Measurements from ENCODE around the gene ANK3.

The ANK3 gene

DNA sequence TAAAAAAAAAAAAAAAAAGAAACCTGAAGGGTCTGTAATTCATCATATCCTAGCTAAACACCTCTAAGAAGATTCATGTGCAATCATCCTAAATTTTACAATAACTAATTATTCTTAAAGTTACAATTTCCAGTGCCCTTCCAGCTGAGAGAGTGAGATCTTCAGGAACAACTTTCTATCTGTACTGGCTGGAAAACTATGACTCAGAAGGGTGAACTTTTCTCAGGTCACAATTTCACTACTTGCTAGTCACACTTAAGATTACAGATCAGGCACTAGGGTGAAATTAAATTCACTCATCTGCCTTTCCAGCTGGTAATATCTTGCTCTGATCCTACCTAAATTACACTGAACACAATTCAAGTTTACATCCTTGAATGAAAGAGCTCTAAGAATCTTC, 158.8 kb downstream of the ANK3 start:
- Histone ChIP-seq H3K4me1 (ENCODE audit: insufficient read depth, low read length) (peaks cover 7% of the 10 kb centered on the region), H3K9ac (ENCODE audit: low read depth, low read length) (no peak overlapping the region), H3K36me3 (ENCODE audit: insufficient read depth, low read length) (no peaks in the 10 kb centered on the region), H3K9me3 (ENCODE audit: control insufficient read depth, insufficient read depth, low read length) (no peaks in the 10 kb centered on the region)

DNA sequence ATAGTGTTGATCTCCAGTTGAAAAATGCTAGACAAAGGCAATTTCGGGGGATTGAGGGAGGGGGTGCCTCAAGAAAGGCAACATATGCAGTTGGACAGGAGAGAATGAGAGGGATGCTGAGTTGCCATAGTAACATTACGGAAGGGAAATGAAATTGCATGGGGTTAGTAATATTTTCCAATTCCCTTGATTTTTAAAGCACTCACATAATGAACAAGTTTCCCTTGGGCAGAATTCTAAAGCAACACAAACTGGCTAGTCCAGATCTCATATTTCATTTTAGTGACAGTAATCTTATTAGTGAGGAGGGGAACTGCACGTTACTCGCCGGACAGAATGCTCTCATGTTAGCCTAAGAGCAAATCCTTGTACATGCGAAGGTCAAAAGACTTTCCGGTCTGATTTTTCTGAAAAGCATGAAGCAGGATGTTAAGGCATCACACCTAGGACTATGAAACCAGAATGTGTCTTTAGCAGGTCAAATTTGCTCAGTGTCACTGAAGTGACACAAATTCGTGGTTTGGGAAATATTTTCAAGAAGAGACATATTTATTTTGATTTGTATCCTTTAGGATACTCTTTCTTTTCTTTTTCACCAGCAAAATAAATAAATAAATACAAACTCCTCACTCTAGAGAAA, 165.5 kb downstream of the ANK3 start:
- Histone ChIP-seq H3K36me3 (ENCODE audit: insufficient read depth, low read length) (no peaks in the 10 kb centered on the region), H3K9me3 (ENCODE audit: control insufficient read depth, insufficient read depth, low read length) (no peaks in the 10 kb centered on the region), H3K4me1 (ENCODE audit: insufficient read depth, low read length) (peaks cover 3% of the 10 kb centered on the region; the same call in 1 of the 2 replicates), H3K9ac (ENCODE audit: low read depth, low read length) (no peak overlapping the region)

DNA sequence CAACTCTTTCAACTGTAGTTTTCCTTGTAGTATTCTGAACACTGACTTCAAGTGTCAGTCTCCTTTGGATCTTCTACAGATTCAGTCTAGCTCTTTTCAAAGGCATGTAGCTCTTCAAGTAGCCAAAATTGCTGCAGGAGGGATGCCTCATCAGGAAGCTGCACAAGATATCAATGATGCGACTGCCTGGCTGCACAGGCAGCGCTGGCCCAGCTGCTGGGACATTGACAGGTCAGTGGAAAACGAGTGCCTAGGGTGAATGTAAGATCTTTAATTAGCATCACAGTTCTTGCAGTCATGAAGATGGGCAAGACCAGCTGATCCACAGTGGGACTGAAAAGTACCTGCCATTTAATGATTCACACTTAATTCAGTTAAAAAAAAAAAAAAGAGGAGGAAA, 167.6 kb downstream of the ANK3 start:
- H3K9me3 ChIP-seq (ENCODE audit: control insufficient read depth, insufficient read depth, low read length), result no peaks in the 10 kb centered on the region
- no peak overlapping the region for H3K9ac ChIP-seq (ENCODE audit: low read depth, low read length)
- H3K36me3 ChIP-seq (ENCODE audit: insufficient read depth, low read length), result no peaks in the 10 kb centered on the region
- H3K4me1 ChIP-seq (ENCODE audit: insufficient read depth, low read length), result peaks cover 3% of the 10 kb centered on the region; the same call in 1 of the 2 replicates

DNA sequence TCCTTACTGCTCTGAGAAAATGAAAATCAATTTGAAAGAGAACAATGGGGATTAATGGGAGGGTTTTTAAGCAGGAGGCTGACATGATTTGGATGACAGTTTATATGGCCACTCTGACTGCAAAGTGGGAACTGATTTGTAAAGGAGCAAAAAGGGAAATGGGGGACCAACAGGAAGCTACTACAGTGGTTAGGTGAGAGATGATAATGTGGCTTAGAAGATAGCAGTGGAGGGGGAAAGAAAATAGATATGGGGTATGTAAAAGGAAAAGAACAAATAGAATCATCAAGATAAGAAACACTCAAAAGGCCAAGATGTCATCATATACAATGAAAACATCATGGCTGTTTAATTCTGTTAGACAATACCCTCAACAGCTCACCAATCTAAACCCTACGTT, 177.5 kb downstream of the ANK3 start:
- Histone ChIP-seq H3K9ac (ENCODE audit: low read depth, low read length) (no peak overlapping the region), H3K36me3 (ENCODE audit: insufficient read depth, low read length) (no peaks in the 10 kb centered on the region), H3K9me3 (ENCODE audit: control insufficient read depth, insufficient read depth, low read length) (no peaks in the 10 kb centered on the region), H3K4me1 (ENCODE audit: insufficient read depth, low read length) (no peaks in the 10 kb centered on the region; the same call in 1 of the 2 replicates)

DNA sequence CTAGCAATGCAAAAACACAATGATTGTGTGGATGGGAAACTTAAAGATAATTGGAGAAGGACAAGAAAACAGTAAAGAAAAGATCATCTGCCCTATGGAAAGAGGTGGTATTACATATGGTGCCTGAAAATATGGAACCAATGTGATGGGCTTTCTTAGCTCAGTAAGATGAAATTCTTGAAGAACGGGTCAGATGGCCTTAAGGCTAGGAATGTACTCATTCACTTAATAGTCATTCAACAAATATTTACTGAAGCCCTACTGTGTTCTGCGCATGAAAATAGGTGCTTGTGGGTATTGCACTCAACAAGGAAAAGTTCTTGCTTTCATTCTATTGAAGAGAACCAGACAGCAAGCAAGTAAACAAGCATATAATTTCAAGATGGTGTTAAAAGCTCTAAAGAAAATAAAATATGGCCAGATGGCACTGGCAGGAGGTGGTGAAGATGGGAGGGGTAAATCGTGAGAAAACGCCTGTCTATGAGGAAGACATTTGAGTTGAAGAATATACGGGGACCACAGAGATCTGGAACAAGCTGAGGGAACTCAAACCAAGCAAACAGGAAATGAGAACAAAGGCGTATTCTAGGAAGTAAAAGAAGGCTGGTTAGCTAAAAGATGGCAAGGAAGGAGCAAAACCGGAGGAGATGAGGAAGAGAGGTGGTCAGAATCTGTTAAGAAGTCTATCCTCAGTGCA, 179.7 kb downstream of the ANK3 start:
- no peaks in the 10 kb centered on the region for H3K36me3 ChIP-seq (ENCODE audit: insufficient read depth, low read length)
- H3K9ac ChIP-seq (ENCODE audit: low read depth, low read length), result no peak overlapping the region
- no peaks in the 10 kb centered on the region; the same call in 1 of the 2 replicates for H3K4me1 ChIP-seq (ENCODE audit: insufficient read depth, low read length)
- no peaks in the 10 kb centered on the region for H3K9me3 ChIP-seq (ENCODE audit: control insufficient read depth, insufficient read depth, low read length)

DNA sequence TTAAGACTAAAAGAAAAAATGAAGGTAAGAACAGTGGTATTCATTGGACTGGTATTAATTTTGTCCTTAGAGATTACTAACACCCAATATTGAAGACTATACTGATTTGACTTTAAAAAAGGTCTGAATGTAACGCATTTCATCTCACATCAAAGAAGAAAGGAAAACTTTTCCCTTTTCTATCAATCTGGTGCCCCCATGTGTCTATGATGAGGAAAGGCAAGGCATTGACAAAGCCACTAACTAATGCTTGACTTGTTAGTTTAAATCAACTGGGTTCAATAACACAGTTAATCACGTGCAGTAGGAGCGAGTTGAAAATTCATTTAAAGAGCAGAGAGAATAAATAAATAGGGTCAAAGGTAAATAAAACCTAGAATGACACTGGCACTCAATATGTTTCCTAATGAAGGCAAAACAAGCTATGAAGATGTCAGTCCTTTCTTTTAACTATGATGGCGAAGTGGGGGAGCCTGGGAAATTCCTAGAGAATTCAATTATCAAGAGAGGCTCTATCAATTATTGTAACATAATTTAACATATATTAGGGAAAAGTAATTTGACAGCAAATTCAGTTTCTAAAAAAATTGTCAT, 180.9 kb downstream of the ANK3 start:
- Histone ChIP-seq H3K9me3 (ENCODE audit: control insufficient read depth, insufficient read depth, low read length) (no peaks in the 10 kb centered on the region), H3K9ac (ENCODE audit: low read depth, low read length) (no peak overlapping the region), H3K4me1 (ENCODE audit: insufficient read depth, low read length) (no peaks in the 10 kb centered on the region; the same call in 1 of the 2 replicates), H3K36me3 (ENCODE audit: insufficient read depth, low read length) (no peaks in the 10 kb centered on the region)

GRCh38 chr10:60207894-60208293, 181.8 kb downstream of the ANK3 start:
- H3K4me1 ChIP-seq (ENCODE audit: insufficient read depth, low read length), result no peaks in the 10 kb centered on the region; the same call in 1 of the 2 replicates
- no peaks in the 10 kb centered on the region for H3K36me3 ChIP-seq (ENCODE audit: insufficient read depth, low read length)
- no peaks in the 10 kb centered on the region for H3K9me3 ChIP-seq (ENCODE audit: control insufficient read depth, insufficient read depth, low read length)
- H3K9ac ChIP-seq (ENCODE audit: low read depth, low read length), result no peak overlapping the region

DNA sequence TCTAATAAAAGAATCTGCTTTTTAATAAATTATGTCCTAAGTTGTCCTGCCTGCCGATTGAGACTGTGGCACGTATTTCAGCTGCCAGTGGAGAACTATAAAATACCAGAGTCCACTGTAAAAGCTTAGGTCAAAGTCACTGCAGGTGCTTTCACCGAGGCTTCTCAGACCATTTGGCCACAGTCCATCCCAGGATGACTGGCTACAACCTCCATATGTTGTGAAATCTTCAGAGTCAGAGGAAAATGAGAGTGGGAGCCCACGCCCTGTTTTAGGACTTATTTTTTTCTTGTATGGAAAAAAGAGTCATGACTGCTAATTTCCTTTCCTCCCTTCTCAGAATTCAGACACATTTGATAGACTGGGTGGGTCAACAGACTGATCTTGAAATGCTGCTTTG, 182.9 kb downstream of the ANK3 start:
- Histone ChIP-seq H3K36me3 (ENCODE audit: insufficient read depth, low read length) (no peaks in the 10 kb centered on the region), H3K9me3 (ENCODE audit: control insufficient read depth, insufficient read depth, low read length) (no peaks in the 10 kb centered on the region), H3K4me1 (ENCODE audit: insufficient read depth, low read length) (no peaks in the 10 kb centered on the region; the same call in 1 of the 2 replicates)

GRCh38 chr10:60205741-60206140, 183.9 kb downstream of the ANK3 start:
- no peaks in the 10 kb centered on the region for H3K9me3 ChIP-seq (ENCODE audit: control insufficient read depth, insufficient read depth, low read length)
- no peaks in the 10 kb centered on the region; the same call in 1 of the 2 replicates for H3K4me1 ChIP-seq (ENCODE audit: insufficient read depth, low read length)
- H3K9ac ChIP-seq (ENCODE audit: low read depth, low read length), result no peak overlapping the region
- H3K36me3 ChIP-seq (ENCODE audit: insufficient read depth, low read length), result no peaks in the 10 kb centered on the region

More for the DNA sequence above, 182.9 kb downstream of the ANK3 start:
- no peak overlapping the region for H3K9ac ChIP-seq (ENCODE audit: low read depth, low read length)

GRCh38 chr10:60203993-60204618, 185.6 kb downstream of the ANK3 start:
- Histone ChIP-seq H3K9me3 (ENCODE audit: control insufficient read depth, insufficient read depth, low read length) (no peaks in the 10 kb centered on the region), H3K9ac (ENCODE audit: low read depth, low read length) (no peak overlapping the region), H3K4me1 (ENCODE audit: insufficient read depth, low read length) (no peaks in the 10 kb centered on the region), H3K36me3 (ENCODE audit: insufficient read depth, low read length) (no peaks in the 10 kb centered on the region)

DNA sequence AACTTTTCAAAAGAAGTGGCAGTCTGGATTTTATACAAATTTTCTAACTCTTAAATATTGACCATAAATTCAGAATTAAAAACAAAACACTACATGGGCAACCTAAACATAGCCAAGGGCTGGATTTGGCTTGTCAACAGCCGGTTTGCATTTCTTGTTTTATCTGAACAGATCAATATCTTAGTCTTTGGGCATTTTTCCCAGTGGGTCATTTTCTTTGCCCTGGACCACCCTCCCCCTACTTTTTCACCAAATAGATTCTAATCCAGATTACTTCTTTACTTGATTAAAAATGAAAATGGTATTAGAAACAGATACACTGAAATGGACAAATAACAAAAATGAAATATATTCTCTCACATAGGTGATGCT, 189.0 kb downstream of the ANK3 start:
- Histone ChIP-seq H3K36me3 (ENCODE audit: insufficient read depth, low read length) (no peaks in the 10 kb centered on the region), H3K9ac (ENCODE audit: low read depth, low read length) (no peak overlapping the region), H3K9me3 (ENCODE audit: control insufficient read depth, insufficient read depth, low read length) (no peaks in the 10 kb centered on the region), H3K4me1 (ENCODE audit: insufficient read depth, low read length) (no peaks in the 10 kb centered on the region)

- Histone ChIP-seq H3K9me3 (ENCODE audit: control insufficient read depth, insufficient read depth, low read length) (no peaks in the 10 kb centered on the region), H3K36me3 (ENCODE audit: insufficient read depth, low read length) (no peaks in the 10 kb centered on the region), H3K9ac (ENCODE audit: low read depth, low read length) (no peak overlapping the region), H3K4me1 (ENCODE audit: insufficient read depth, low read length) (no peaks in the 10 kb centered on the region)
Measured at GRCh38 chr10:60200012-60200681, 189.5 kb downstream of the ANK3 start.

- Histone ChIP-seq H3K9me3 (ENCODE audit: control insufficient read depth, insufficient read depth, low read length) (no peaks in the 10 kb centered on the region), H3K9ac (ENCODE audit: low read depth, low read length) (no peak overlapping the region), H3K36me3 (ENCODE audit: insufficient read depth, low read length) (no peaks in the 10 kb centered on the region), H3K4me1 (ENCODE audit: insufficient read depth, low read length) (no peaks in the 10 kb centered on the region)
Measured at GRCh38 chr10:60197206-60197605, 192.5 kb downstream of the ANK3 start.

- no peaks in the 10 kb centered on the region for H3K36me3 ChIP-seq (ENCODE audit: insufficient read depth, low read length)
- H3K4me1 ChIP-seq (ENCODE audit: insufficient read depth, low read length), result no peaks in the 10 kb centered on the region
- no peaks in the 10 kb centered on the region for H3K9me3 ChIP-seq (ENCODE audit: control insufficient read depth, insufficient read depth, low read length)
- H3K9ac ChIP-seq (ENCODE audit: low read depth, low read length), result no peak overlapping the region
Measured at GRCh38 chr10:60194421-60194820, 195.3 kb downstream of the ANK3 start.

Data from ES-I3 (cell line).